GM19193 (cell line): Measurements from ENCODE around the gene DCLRE1B.

Experiments used
- POLR2A ChIP-seq: IDR thresholded peaks from 4 replicates; pipeline ENCODE4 v1.6.1; 2011; ENCODE audit not compliant: insufficient read depth, insufficient read length; ENCODE audit errors: extremely low read depth

The DCLRE1B gene

DNA sequence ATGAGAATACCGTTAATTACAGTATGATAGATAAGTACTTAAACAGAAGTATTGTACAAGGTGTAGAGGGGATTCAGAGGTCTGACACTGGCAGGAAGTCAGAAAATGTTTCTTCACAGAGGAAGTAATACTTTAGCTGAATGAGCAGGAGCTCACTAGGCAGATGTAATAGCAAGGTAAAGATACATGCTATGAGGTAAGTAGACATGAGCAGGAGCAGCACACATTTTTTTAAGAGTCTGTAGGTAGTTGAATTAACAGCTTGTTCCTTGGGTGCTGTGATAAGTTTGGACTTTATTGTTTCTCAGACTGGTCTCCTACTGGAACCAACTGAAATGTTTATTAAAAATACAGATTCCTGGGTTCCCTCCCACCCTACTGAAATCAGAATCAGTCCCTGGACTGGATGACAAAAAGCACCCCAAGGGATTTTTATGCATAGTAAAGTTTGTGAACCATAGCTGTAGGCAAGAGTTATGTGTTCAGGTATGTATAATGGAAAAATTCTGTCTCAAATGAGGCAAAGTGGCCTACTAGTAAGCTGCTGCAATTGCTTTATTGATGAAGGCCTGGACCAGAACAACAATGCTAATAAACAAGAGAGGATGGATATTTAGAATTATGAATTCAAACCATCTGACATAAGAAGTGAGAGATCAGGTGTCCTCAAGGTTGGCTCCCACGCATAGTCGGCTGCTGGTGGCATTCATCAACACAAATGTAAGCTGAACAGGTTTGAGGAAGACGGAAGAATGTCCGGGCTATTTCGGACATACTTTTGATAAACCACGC lies 1.4 kb upstream of the DCLRE1B start:
- no peak for TF ChIP-seq POLR2A

DNA sequence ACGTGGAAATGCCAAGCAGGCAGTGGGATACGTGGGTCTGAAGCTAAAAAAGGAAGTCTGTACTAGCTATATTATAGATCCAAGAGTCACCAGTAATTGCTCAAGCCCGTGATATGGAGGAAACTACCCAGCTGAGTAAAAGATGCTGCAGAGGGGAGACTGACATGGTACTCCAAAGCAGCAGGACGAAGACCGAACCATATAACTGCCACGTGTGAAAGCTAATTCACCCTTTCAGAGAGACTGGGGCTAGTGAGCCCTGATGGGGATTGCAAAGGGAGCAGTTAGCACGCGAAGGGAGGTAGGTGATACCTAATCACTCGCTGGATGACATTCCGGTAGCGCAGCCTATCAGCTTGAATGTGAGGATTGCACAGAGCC lies 843 bp upstream of the DCLRE1B start:
- no peak for TF ChIP-seq POLR2A

DNA sequence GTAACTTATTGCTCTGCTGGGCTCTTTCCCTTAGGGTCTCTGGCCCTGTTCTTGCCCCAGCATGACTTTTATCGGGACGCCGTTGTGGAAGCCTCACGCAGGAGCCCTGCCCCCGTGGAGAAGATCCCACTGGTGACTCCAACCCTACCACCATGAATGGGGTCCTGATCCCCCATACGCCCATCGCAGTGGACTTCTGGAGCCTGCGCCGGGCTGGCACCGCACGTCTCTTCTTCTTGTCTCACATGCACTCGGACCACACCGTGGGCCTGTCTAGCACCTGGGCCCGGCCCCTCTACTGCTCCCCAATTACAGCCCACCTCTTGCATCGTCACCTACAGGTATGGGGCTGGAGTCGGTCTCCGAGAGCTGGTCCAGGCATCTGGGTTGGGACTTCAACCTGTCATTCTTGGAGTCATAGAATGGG lies 322 bp downstream of the DCLRE1B start:
- TF ChIP-seq POLR2A: no peak

DNA sequence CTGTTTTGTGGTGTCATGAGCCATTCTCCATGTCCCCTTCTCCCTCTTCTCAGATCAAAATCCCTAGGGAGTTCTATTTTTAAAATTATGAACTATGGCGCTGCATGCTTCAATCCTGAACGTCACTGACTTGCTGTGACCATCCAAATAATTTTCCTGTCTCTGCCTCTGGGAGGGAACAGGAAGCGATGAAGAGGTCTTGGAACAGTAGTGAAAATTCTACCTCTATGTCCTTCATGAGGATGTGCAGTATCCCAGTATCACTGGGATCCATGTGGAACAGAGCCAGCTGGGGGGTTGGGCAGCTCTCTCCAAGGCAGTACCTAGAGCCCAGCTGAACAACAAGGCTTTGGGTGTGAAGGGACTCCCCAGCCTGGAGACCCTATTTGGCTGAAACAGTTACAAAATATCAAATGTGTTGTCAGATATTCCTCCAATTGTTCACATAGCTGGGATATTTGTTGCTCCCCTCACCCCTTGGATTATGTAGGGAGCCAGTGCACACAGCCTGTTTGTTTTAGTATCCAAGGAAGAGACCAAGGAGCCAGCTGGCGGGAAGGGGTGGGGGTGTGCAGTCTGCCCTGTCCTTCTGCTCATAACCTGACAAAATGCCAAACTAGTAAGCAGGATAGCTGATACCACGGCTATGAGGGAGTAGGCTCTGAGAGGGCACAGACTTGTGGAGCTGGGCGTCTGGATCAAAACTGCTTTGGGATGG lies 7.6 kb downstream of the DCLRE1B start:
- TF ChIP-seq POLR2A: no peak

DNA sequence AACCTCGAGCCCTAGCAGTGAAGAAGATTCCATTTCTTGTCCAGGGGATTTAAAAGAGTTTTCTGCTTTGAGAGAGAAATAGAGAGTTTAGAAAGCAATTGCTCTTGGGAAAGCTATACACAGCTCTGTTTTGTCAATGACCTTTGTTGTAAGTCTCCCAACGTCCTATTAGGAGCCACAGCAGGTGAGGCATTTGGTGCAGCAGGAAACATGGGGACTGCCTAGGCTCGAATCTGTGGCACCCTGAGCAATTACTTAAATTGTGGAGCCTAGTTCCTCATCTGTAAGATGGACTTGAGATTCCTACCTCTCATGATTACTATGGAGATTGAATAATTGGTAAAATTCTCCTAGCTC lies 8.2 kb downstream of the DCLRE1B start:
- TF ChIP-seq POLR2A: no peak

DNA sequence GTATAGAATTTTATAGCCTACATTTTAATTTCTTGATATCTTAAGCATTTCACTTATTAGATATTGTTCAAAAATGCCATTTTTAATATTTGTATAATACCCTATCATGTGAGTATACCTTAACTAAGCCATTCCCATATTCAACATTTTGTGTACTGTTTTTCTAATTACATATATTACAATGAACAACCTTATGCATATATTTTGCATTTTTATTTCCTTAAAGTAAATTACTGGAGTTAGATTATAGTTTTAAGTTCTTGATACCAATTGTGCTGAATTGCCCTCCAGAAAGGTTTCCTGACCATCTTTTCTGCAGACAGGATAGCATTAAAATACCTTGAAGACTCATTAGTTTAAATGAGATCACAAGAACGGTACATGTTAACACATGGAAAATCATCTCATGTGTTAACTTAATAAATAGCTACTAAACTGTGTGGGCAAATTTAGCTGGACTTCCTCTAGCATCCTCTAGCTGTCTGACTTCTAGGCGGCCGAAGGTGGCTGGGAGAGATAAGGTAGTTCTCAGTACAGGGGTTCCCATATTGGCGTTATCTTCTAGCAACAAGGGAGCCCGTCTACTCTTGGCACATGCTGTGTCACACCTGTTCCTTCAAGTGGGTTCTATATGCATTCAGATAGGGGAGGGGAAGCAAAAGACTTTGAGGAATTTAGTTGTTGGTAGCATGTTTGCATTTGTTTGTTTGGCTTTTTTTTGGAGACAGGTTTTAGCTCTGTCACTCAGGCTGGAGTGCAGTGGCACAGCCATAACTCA lies 8.9 kb downstream of the DCLRE1B start:
- TF ChIP-seq POLR2A: no peak

DNA sequence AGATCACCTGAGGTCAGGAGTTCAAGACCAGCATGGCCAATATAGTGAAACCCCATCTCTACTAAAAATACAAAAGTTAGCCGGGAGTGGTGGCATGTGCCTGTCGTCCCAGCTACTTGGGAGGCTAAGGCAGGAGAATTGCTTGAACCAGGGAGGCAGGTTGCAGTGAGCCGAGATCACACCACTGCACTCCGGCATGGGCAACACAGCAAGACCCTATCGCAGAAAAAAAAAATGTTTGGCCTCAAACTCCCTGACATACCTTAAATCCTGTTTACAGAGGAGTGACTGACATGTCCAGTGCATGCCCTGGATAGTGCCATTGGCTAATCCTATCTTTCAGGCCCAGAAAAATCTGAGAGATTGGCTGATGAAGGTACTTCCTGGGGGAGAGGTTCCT lies 11.8 kb downstream of the DCLRE1B start:
- TF ChIP-seq POLR2A: no peak

DNA sequence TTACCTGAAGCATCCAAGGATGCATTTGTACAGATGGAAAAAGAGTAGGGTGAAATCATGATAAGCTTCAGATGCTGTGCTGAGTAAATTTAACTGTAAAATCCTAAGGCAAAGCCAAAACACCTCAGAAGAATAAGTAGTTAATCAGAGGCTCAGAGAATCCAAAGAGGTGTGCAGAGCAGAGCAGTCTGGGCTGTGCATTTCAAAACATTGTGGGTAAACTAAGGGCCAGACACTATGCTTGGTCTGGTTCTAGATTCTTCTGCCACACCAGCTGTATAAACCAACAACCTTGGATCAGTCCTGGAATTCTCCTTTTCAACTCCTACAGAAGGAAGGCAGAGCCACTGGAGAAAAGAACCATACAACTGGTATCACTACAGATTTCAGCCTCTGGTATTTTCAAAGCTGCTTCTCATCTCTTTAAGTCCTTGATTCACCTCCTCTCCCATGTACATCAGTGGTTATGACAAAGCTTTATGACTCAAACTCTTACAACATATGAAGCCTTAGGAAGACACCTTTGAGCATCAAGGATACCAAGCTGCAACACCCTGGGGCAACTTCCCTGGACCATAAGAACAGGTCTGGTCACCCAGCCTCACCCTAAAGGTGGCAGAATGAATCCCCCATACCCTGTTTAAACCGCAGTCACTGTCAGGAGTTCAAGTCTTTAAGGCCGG lies 12.4 kb downstream of the DCLRE1B start:
- TF ChIP-seq POLR2A: no peak

DNA sequence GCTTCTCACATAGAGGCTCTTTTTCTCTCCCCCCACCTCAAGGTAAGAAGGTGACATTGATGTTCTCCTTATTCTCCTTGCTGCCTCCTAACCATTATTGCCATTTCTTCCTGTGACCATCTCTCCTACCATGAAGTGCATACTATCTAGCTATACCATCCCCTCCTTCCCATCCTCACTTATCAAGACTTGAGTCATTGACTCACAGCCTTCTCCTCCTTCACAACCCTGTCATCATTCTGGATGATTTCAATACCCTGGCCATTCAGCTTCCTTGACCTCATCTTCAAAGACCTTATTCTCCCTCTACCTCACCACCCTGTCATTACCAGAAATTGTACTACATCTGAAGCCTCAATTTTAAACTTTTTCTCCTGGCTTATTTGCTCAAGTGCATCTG lies 13.1 kb downstream of the DCLRE1B start:
- no peak for TF ChIP-seq POLR2A

DNA sequence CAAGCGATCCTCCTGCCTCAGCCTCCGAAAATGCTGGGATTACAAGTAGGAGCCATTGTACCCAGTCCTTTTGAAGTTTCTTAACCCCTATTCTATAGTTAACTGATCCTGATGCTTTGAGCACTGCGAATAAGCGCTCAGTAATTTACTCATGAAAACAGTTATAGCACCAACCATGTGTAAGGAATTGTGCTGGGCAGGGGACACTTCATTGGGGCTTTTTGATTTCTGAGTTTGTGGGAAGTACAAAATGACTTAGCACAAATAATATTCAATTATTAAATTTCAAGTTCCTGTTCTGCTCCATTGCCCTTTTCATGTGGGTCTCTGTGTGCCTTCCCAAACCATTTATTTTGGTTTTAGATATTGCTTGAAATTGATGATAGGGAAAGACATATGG lies 17.8 kb downstream of the DCLRE1B start:
- no peak for TF ChIP-seq POLR2A

DNA sequence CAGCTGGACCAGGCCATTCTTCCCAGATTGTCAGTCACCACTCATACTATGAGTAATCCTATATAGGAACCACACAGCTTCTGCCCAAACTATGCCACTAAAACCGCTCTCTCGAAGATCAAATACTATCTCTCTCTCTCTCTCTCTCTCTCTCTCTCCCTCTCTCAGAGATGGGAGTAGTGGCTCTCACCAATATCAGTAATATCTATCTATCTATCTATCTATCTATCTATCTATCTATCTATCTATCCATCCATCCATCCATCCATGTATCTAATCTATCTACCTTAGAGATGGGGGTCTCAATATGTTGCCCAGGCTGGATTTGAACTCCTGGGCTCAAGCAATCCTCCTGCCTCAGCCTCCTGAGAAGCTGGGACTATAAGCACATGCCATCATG lies 19.3 kb downstream of the DCLRE1B start:
- no peak for TF ChIP-seq POLR2A

DNA sequence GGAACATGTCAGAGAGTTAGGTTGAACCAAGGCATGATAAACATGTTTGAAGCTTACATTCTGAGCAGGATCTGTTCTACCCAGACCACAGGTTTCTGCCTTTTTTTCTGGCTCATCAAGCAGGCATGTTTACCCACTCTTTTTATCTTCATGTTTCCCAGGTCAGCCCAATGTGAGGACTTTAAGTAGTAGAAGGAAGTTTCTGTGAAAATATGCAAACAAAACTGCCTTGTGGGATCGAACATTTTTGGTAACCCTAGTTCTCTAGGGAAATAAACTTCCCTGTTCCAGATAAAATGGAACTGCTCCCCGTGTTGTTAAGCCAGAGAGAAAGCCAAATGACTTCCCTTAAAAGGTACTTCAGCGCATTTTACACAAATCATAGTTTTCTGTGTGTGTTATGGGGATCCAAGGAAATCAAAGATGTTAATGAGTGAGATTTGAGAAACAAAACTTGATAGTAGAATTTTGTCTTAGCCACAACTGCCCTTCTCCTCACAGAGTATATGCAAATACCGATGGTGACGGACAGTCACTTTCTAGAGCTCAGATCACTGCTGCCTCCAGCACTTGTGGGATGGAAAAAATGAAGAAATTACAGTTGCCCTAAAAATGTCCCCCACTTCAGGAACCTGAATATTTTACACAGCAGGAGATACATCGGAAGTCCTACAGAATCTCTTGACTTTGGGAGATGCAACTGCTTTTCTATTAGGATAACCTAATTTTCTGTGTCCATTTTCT lies 23.2 kb downstream of the DCLRE1B start:
- TF ChIP-seq POLR2A: no peak

DNA sequence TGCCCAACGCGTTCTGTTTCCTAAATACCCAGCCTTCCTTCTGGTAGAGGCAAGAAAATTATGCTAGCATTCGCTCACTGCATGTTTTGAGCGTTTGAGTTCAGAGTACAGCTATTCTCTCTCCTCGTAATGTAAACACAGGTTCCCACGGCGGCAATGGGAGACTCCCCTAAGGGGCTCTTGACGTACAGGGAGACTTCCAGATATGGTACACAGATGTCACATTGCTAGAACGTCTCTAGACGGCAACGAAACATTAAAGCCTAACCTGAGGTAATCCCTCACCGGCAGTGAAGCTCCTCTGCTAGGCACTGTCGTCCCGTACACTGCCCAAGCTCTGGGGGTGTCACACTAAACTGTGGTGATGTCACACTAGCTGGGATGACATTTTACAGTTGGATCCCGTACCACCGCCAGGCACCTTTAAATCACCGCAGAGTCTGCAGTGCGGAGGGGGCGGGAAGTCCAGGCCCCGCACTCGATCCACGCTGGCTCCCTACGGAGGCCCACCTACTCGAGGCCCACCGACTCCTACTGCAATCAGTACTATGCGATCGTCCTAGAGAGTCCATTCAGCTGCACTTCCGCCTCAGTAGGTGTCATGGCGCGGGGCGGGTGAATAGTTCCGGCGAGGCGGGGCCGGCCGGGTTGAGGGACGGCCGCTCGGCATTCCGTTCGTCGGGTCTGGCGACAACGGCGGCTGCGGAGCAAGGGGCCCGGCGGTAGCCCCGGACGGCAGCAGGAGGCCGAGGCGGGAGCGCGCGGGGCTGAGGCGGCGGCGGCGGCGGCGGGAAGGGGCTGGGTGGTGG lies 24.0 kb downstream of the DCLRE1B start, which contains the start of gene HIPK1:
Gene HIPK1, plus strand, starts transcription at position 384 of the 809 bp plus-strand sequence.
- TF ChIP-seq POLR2A: peak; percentile 81

DNA sequence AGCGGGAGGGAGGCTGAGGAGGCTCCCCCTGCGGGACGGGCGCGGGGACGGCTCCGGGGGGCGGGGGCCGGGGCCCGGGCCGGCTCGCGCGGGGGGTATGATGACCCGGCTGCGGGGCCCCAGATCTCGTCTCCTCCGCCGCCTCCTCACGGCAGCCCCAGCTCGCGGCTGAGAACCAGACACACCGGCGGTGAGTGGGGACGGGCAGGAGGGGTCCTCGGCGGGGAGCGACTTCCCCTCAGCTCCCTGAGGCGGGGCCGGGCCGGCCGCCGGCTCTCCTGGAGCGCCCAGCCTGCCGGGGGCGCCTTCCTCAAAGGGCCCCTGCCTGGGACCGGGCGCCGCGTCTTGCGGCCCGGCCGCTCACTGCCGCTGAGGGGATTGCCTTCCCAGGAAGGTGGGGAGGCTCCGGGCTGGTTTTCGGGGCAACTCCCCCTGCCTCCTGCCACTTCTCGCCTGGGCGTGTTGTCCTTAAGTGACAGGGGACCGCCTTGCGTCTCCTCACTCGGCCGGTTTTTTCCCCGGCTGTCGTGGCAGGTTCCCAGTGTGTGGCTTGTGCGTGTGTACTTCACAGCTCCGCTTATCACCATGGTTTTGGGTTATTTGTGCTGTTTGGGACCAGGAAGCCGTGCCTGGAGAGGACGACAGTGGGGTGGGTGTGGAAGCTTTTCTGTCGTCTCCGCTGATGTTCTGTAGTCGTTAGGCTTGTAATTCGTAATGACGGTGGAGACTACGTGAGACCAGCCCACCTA lies 24.8 kb downstream of the DCLRE1B start:
- peak; percentile 20 for TF ChIP-seq POLR2A
